Immature natural killer cell (primary cell): ENCODE results near the gene PRDM5. TPM values are rescaled to one million over a fixed set of nuclear protein-coding genes. Genes with fewer than 3 reads are reported as not detected.
"Not testable (repeated sequence)": the region's sequence is repeated elsewhere in the genome, so short reads cannot be mapped to it uniquely, and the experiment has no call there.

Source experiments
- DNase-seq, 3 donors: peaks; one replicate each; pipeline ENCODE4 v3.0.0; 2022; ENCODE audit warnings: mixed read lengths in 1 of 3
- H3K27ac Mint-ChIP-seq, 6 donors: one replicate each; pipeline ENCODE4 v1.8.0; 2020; ENCODE audit warnings: mixed read lengths in 6 of 6, mild to moderate bottlenecking in 5 of 6, inconsistent platforms in 4 of 6, moderate library complexity in 3 of 6
- H3K27me3 Mint-ChIP-seq, 3 donors: one replicate each; pipeline ENCODE4 v1.8.0; 2020 to 2021; ENCODE audit warnings: low read depth in 3 of 3, mild to moderate bottlenecking in 3 of 3, mixed read lengths in 3 of 3, moderate library complexity in 3 of 3, inconsistent platforms in 1 of 3
- H3K36me3 Mint-ChIP-seq, 3 donors: one replicate each; pipeline ENCODE4 v1.8.0; 2020; ENCODE audit warnings: mixed read lengths in 3 of 3, inconsistent platforms in 2 of 3, mild to moderate bottlenecking in 2 of 3
- H3K4me1 Mint-ChIP-seq, 2 donors: one replicate each; pipeline ENCODE4 v1.8.0; 2020; ENCODE audit warnings: inconsistent platforms in 2 of 2, mild to moderate bottlenecking in 2 of 2, mixed read lengths in 2 of 2, moderate library complexity in 1 of 2
- H3K4me3 Mint-ChIP-seq, 5 donors: one replicate each; pipeline ENCODE4 v1.8.0; 2020; ENCODE audit warnings: mild to moderate bottlenecking in 5 of 5, mixed read lengths in 5 of 5, inconsistent platforms in 3 of 5, moderate library complexity in 3 of 5
- H3K9me3 Mint-ChIP-seq, 6 donors: one replicate each; pipeline ENCODE4 v1.8.0; 2020; ENCODE audit warnings: mild to moderate bottlenecking in 6 of 6, mixed read lengths in 6 of 6, inconsistent platforms in 4 of 6, moderate library complexity in 3 of 6
- polyA plus RNA-seq, 3 donors: library from polyadenylated mRNA; unstranded; fragments of 300-500 nt; fragmentation: Illumina TruSeq; gene quantifications; one replicate each; pipeline ENCODE4 v1.2.3, GENCODE V29; 2021

Gene PRDM5
- polyA plus RNA-seq, 3 donors from 2014 or later: 0.08 TPM; not detected in 2

GRCh38 chr4:120672558-120673147 lies 249.9 kb downstream of the PRDM5 start:
- H3K9me3 Mint-ChIP-seq: peaks cover 11 to 39% (median 14%) of the 10 kb centered on the region in 6 donors
- no peaks in the 10 kb centered on the region for H3K36me3 Mint-ChIP-seq
- no peaks in the 10 kb centered on the region for H3K4me1 Mint-ChIP-seq
- H3K27ac Mint-ChIP-seq: no peak overlapping the region
- H3K27me3 Mint-ChIP-seq: peaks cover 0 to 4% (median 3%) of the 10 kb centered on the region in 3 donors
- no peak overlapping the region for H3K4me3 Mint-ChIP-seq
- no peak for DNase-seq

- no peaks in the 10 kb centered on the region for H3K4me1 Mint-ChIP-seq
- H3K9me3 Mint-ChIP-seq: peaks cover 11 to 39% (median 13%) of the 10 kb centered on the region in 6 donors
- peaks cover 0 to 4% (median 3%) of the 10 kb centered on the region in 3 donors for H3K27me3 Mint-ChIP-seq
- no peak overlapping the region for H3K4me3 Mint-ChIP-seq
- DNase-seq: no peak
- H3K36me3 Mint-ChIP-seq: no peaks in the 10 kb centered on the region
- H3K27ac Mint-ChIP-seq: no peak overlapping the region
Observed at GRCh38 chr4:120672076-120672475, 250.4 kb downstream of the PRDM5 start.

- no peak for DNase-seq
- Mint-ChIP-seq H3K36me3 (no peaks in the 10 kb centered on the region), H3K4me1 (no peaks in the 10 kb centered on the region), H3K4me3 (no peak overlapping the region), H3K27ac (no peak overlapping the region), H3K27me3 (peaks cover 0 to 3% (median 2%) of the 10 kb centered on the region in 3 donors), H3K9me3 (peaks cover 11 to 39% (median 13%) of the 10 kb centered on the region in 6 donors)
Observed at GRCh38 chr4:120671538-120671937, 251.0 kb downstream of the PRDM5 start.

- H3K9me3 Mint-ChIP-seq: peaks cover 0 to 10% (median 8%) of the 10 kb centered on the region in 6 donors
- H3K4me1 Mint-ChIP-seq: no peaks in the 10 kb centered on the region
- H3K27ac Mint-ChIP-seq: no peak overlapping the region
- DNase-seq: no peak
- H3K36me3 Mint-ChIP-seq: no peaks in the 10 kb centered on the region
- H3K27me3 Mint-ChIP-seq: peaks cover 0 to 3% (median 2%) of the 10 kb centered on the region in 3 donors
- H3K4me3 Mint-ChIP-seq: no peak overlapping the region
Observed at GRCh38 chr4:120667102-120667501, 255.4 kb downstream of the PRDM5 start.

- Mint-ChIP-seq H3K4me3 (no peak overlapping the region), H3K36me3 (no peaks in the 10 kb centered on the region), H3K9me3 (peaks cover 0 to 2% (median under 1%) of the 10 kb centered on the region in 6 donors), H3K27me3 (peaks cover 0 to 2% (median 0%) of the 10 kb centered on the region in 3 donors), H3K27ac (no peak overlapping the region), H3K4me1 (no peaks in the 10 kb centered on the region)
- DNase-seq: no peak
Observed at GRCh38 chr4:120664851-120665250, 257.7 kb downstream of the PRDM5 start.

GRCh38 chr4:120659616-120660170 lies 262.8 kb downstream of the PRDM5 start:
- H3K27me3 Mint-ChIP-seq: peaks cover 0 to 1% (median 0%) of the 10 kb centered on the region in 3 donors
- no peaks in the 10 kb centered on the region for H3K4me1 Mint-ChIP-seq
- no peak for DNase-seq
- peaks cover 0 to 5% (median 0%) of the 10 kb centered on the region in 6 donors for H3K9me3 Mint-ChIP-seq
- no peaks in the 10 kb centered on the region for H3K36me3 Mint-ChIP-seq
- no peak overlapping the region for H3K4me3 Mint-ChIP-seq
- H3K27ac Mint-ChIP-seq: no peak overlapping the region

GRCh38 chr4:120658772-120659171 lies 263.8 kb downstream of the PRDM5 start:
- Mint-ChIP-seq H3K4me3 (no peak overlapping the region), H3K27ac (no peak overlapping the region), H3K27me3 (peaks cover 0 to 1% (median 0%) of the 10 kb centered on the region in 3 donors), H3K9me3 (peaks cover 0 to 5% (median 0%) of the 10 kb centered on the region in 6 donors), H3K36me3 (no peaks in the 10 kb centered on the region), H3K4me1 (no peaks in the 10 kb centered on the region)
- no peak for DNase-seq

GRCh38 chr4:120653804-120654573 lies 268.5 kb downstream of the PRDM5 start:
- Mint-ChIP-seq H3K27me3 (peaks cover 0 to 4% (median 1%) of the 10 kb centered on the region in 3 donors), H3K27ac (no peak overlapping the region), H3K4me3 (no peak overlapping the region), H3K36me3 (no peaks in the 10 kb centered on the region), H3K4me1 (no peaks in the 10 kb centered on the region), H3K9me3 (peaks cover 0 to 3% (median 0%) of the 10 kb centered on the region in 6 donors)
- no peak for DNase-seq

- H3K27me3 Mint-ChIP-seq, H3K4me3 Mint-ChIP-seq, H3K4me1 Mint-ChIP-seq, H3K27ac Mint-ChIP-seq, H3K36me3 Mint-ChIP-seq, DNase-seq, H3K9me3 Mint-ChIP-seq: not testable (repeated sequence)
Observed at GRCh38 chr4:120648336-120648735, 274.2 kb downstream of the PRDM5 start.

Other genes with a start within 250 kb of the PRDM5 start
- not detected for gene NDNF, start 149.8 kb upstream of the PRDM5 start, polyA plus RNA-seq
- 1 to 10 TPM in 1 of 3 donors, under 1 TPM in 1, not detected in 1; 1.00 to 1.3 TPM for gene TNIP3, start 241.6 kb upstream of the PRDM5 start, polyA plus RNA-seq